GM23338 (cell line): ENCODE results near the gene SEMA4D. TPM values are rescaled to one million over a fixed set of nuclear protein-coding genes. Genes with fewer than 3 reads are reported as not detected.

ENCODE experiments used
- ATAC-seq: fragments of 200-7000 bp; cut with Tn5 transposase; 3 replicates; pipeline ENCODE4 v1.9.1; 2020
- DNase-seq: peaks from one replicate; pipeline ENCODE4 v3.0.0-alpha.2; 2015; ENCODE audit warnings: low spot score
- H2AFZ ChIP-seq: fragments of 200-600 bp; sonication (generic); 2 replicates; pipeline ENCODE4 v1.8.0; 2016; ENCODE audit warnings: antibody characterized with exemption, mild to moderate bottlenecking, moderate library complexity
- H3F3A ChIP-seq: fragments of 200-600 bp; sonication (generic); replicated peaks from 2 replicates; pipeline ENCODE4 v1.8.0; 2017; ENCODE audit warnings: antibody characterized with exemption, mixed run types, low read depth
- H3K27ac ChIP-seq: fragments of 200-600 bp; sonication (generic); 2 replicates; pipeline ENCODE4 v1.6.1; 2016; ENCODE audit warnings: low read depth
- H3K27me3 ChIP-seq: fragments of 200-600 bp; sonication (generic); 2 replicates; pipeline ENCODE4 v1.8.0; 2016; ENCODE audit warnings: mild to moderate bottlenecking, mixed run types, moderate library complexity; ENCODE audit not compliant: insufficient read depth
- H3K36me3 ChIP-seq: fragments of 200-600 bp; sonication (generic); 2 replicates; pipeline ENCODE4 v1.8.0; 2016; ENCODE audit warnings: mild to moderate bottlenecking; ENCODE audit not compliant: insufficient read depth
- H3K4me1 ChIP-seq: fragments of 200-600 bp; sonication (generic); 2 replicates; pipeline ENCODE4 v1.8.0; 2016; ENCODE audit warnings: mild to moderate bottlenecking, moderate library complexity; ENCODE audit not compliant: insufficient read depth
- H3K4me2 ChIP-seq: fragments of 200-600 bp; sonication (generic); 2 replicates; pipeline ENCODE4 v1.7.1; 2017; ENCODE audit warnings: mixed run types
- H3K4me3 ChIP-seq: fragments of 200-600 bp; sonication (generic); 2 replicates; pipeline ENCODE4 v1.6.1; 2016; ENCODE audit warnings: mixed run types
- H3K79me2 ChIP-seq: fragments of 200-600 bp; sonication (generic); replicated peaks from 2 replicates; pipeline ENCODE4 v1.8.0; 2017; ENCODE audit warnings: mild to moderate bottlenecking; ENCODE audit not compliant: insufficient read depth
- H3K9me2 ChIP-seq: fragments of 200-600 bp; sonication (generic); 2 replicates; pipeline ENCODE4 v1.8.0; 2017; ENCODE audit not compliant: insufficient read depth
- H4K20me1 ChIP-seq: fragments of 200-600 bp; sonication (generic); replicated peaks from 2 replicates; pipeline ENCODE4 v1.8.0; 2017; ENCODE audit warnings: mild to moderate bottlenecking; ENCODE audit not compliant: insufficient read depth
- H3K27ac Mint-ChIP-seq: 2 replicates; pipeline ENCODE4 v1.8.0; 2020; ENCODE audit warnings: inconsistent platforms, mild to moderate bottlenecking, moderate library complexity, mixed read lengths
- H3K27me3 Mint-ChIP-seq: 3 replicates; pipeline ENCODE4 v1.8.0; 2022; ENCODE audit warnings: low read depth, mild to moderate bottlenecking, moderate library complexity, mixed read lengths, inconsistent platforms; ENCODE audit not compliant: insufficient read depth, poor library complexity
- H3K36me3 Mint-ChIP-seq: 3 replicates; pipeline ENCODE4 v1.8.0; 2021; ENCODE audit warnings: low read depth, mild to moderate bottlenecking, inconsistent platforms, moderate library complexity, mixed read lengths
- H3K4me1 Mint-ChIP-seq: 3 replicates; pipeline ENCODE4 v1.8.0; 2020; ENCODE audit warnings: mild to moderate bottlenecking, inconsistent platforms, mixed read lengths
- H3K4me3 Mint-ChIP-seq: 3 replicates; pipeline ENCODE4 v1.8.0; 2021; ENCODE audit warnings: moderate library complexity, mild to moderate bottlenecking, inconsistent platforms, mixed read lengths
- H3K9me3 Mint-ChIP-seq: 3 replicates; pipeline ENCODE4 v1.8.0; 2020; ENCODE audit warnings: moderate library complexity, mild to moderate bottlenecking, inconsistent platforms, mixed read lengths
- CREB1 ChIP-seq: fragments of 250-450 bp; sonication (Bioruptor Pico); IDR thresholded peaks from 2 replicates; pipeline ENCODE4 v1.5.0; 2020; ENCODE audit warnings: low read depth, mild to moderate bottlenecking, moderate library complexity
- CTCF ChIP-seq, 2 experiments: fragments of 200-600 bp in 1 of 2; sonication (generic) in 1 of 2; conservative IDR thresholded peaks; 2 replicates each; pipeline versions ENCODE4 v1.5.1 to v1.6.1; 2016 to 2017; ENCODE audit warnings: antibody characterized with exemption in 2 of 2, low read depth in 2 of 2, mild to moderate bottlenecking in 2 of 2, moderate library complexity in 1 of 2
- ETS1 ChIP-seq: IDR thresholded peaks from 2 replicates; pipeline ENCODE4 v1.6.1; 2016; ENCODE audit warnings: antibody characterized with exemption
- EZH2 ChIP-seq: fragments of 200-600 bp; sonication (generic); IDR thresholded peaks from one replicate; pipeline ENCODE4 v1.8.0; 2017; ENCODE audit warnings: antibody characterized with exemption, mild to moderate bottlenecking, low read depth; ENCODE audit not compliant: unreplicated experiment
- EZH2phosphoT487 ChIP-seq: fragments of 200-600 bp; sonication (generic); IDR thresholded peaks from one replicate; pipeline ENCODE4 v1.8.1; 2018; ENCODE audit warnings: antibody characterized with exemption; ENCODE audit not compliant: unreplicated experiment
- JUNB ChIP-seq: IDR thresholded peaks from one replicate; pipeline ENCODE4 v1.6.1; 2016; ENCODE audit warnings: antibody characterized with exemption; ENCODE audit not compliant: unreplicated experiment
- NANOG ChIP-seq: IDR thresholded peaks from 2 replicates; pipeline ENCODE4 v1.6.1; 2016; ENCODE audit warnings: antibody characterized with exemption, borderline replicate concordance
- POLR2AphosphoS5 ChIP-seq: IDR thresholded peaks from 2 replicates; pipeline ENCODE4 v1.6.1; 2016; ENCODE audit warnings: antibody characterized with exemption, low read depth
- REST ChIP-seq: IDR thresholded peaks from one replicate; pipeline ENCODE4 v1.6.1; 2018; ENCODE audit warnings: antibody characterized with exemption; ENCODE audit not compliant: unreplicated experiment
- STAT1 ChIP-seq: IDR thresholded peaks from one replicate; pipeline ENCODE4 v1.6.1; 2016; ENCODE audit warnings: antibody characterized with exemption; ENCODE audit not compliant: unreplicated experiment
- ZNF114 ChIP-seq: fragments of 250-450 bp; sonication (Bioruptor Pico); IDR thresholded peaks from 2 replicates; pipeline ENCODE4 v1.5.0; 2020; ENCODE audit warnings: mild to moderate bottlenecking, moderate library complexity
- ZNF331 ChIP-seq: fragments of 250-450 bp; sonication (Bioruptor Pico); IDR thresholded peaks from 2 replicates; pipeline ENCODE4 v1.5.0; 2020; ENCODE audit warnings: low read depth, mild to moderate bottlenecking, moderate library complexity
- polyA plus RNA-seq: library from polyadenylated mRNA; unstranded; fragments of >200 nt; fragmentation: Nextera tagmentation; extraction: Ambion mirVana; gene quantifications from 2 replicates; pipeline ENCODE4 v1.2.1, GENCODE V29; 2016
- total RNA-seq: library from RNA; depleted of rRNA; stranded (reverse); fragments of >200 nt; shearing (Covaris generic); gene quantifications from 2 replicates; pipeline ENCODE4 v1.2.3, GENCODE V29; 2014
- TF ChIP-seq, protein P1 (sequence below): fragments of 250-450 bp; sonication (Bioruptor Pico); IDR thresholded peaks from 2 replicates; pipeline ENCODE4 v1.5.0; 2020; ENCODE audit warnings: mild to moderate bottlenecking, moderate library complexity

The SEMA4D gene
- total and polyA plus RNA-seq, 2 experiments from 2014 or later, result 19.3 to 63.0 TPM

DNA sequence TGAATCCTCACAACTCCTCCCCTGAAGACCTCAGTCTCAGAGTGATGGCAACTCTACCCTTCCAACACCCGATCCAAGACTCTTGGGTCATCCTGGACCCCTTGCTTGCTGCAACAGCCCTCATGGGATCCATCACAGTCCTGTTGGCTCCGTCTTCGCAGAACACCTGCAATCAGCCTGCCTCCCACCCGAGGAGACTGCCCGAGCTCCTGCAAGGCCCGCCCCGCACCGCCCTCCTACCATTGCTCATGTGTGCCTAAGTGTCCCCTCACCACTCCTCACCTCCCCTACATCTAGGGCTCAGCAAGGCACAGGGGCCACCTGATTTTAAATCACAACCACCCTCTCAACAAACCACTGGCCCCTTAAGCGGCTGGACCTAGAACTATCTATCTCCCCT is 5.3 kb downstream of the SEMA4D start:
- Mint-ChIP-seq H3K27me3 (peaks cover 3% of the 10 kb centered on the region), H3K4me3 (no peak overlapping the region), H3K9me3 (no peaks in the 10 kb centered on the region), H3K27ac (no peak overlapping the region), H3K36me3 (no peaks in the 10 kb centered on the region; the same call in 2 of the 3 replicates), H3K4me1 (peaks cover 76% of the 10 kb centered on the region)
- peaks cover 39% of the 10 kb centered on the region for H4K20me1 ChIP-seq
- no peak for TF ChIP-seq ETS1
- no peak for TF ChIP-seq NANOG
- no peak for TF ChIP-seq EZH2
- no peak for TF ChIP-seq STAT1
- no peak for TF ChIP-seq ZNF331 (CRISPR knock-in tag)
- no peak for TF ChIP-seq POLR2AphosphoS5
- TF ChIP-seq ZNF114 (CRISPR knock-in tag), result no peak
- TF ChIP-seq CREB1 (CRISPR knock-in tag), result no peak
- TF ChIP-seq REST, result no peak
- no peak for TF ChIP-seq EZH2phosphoT487
- TF ChIP-seq JUNB, result no peak
- TF ChIP-seq, protein P1, sequence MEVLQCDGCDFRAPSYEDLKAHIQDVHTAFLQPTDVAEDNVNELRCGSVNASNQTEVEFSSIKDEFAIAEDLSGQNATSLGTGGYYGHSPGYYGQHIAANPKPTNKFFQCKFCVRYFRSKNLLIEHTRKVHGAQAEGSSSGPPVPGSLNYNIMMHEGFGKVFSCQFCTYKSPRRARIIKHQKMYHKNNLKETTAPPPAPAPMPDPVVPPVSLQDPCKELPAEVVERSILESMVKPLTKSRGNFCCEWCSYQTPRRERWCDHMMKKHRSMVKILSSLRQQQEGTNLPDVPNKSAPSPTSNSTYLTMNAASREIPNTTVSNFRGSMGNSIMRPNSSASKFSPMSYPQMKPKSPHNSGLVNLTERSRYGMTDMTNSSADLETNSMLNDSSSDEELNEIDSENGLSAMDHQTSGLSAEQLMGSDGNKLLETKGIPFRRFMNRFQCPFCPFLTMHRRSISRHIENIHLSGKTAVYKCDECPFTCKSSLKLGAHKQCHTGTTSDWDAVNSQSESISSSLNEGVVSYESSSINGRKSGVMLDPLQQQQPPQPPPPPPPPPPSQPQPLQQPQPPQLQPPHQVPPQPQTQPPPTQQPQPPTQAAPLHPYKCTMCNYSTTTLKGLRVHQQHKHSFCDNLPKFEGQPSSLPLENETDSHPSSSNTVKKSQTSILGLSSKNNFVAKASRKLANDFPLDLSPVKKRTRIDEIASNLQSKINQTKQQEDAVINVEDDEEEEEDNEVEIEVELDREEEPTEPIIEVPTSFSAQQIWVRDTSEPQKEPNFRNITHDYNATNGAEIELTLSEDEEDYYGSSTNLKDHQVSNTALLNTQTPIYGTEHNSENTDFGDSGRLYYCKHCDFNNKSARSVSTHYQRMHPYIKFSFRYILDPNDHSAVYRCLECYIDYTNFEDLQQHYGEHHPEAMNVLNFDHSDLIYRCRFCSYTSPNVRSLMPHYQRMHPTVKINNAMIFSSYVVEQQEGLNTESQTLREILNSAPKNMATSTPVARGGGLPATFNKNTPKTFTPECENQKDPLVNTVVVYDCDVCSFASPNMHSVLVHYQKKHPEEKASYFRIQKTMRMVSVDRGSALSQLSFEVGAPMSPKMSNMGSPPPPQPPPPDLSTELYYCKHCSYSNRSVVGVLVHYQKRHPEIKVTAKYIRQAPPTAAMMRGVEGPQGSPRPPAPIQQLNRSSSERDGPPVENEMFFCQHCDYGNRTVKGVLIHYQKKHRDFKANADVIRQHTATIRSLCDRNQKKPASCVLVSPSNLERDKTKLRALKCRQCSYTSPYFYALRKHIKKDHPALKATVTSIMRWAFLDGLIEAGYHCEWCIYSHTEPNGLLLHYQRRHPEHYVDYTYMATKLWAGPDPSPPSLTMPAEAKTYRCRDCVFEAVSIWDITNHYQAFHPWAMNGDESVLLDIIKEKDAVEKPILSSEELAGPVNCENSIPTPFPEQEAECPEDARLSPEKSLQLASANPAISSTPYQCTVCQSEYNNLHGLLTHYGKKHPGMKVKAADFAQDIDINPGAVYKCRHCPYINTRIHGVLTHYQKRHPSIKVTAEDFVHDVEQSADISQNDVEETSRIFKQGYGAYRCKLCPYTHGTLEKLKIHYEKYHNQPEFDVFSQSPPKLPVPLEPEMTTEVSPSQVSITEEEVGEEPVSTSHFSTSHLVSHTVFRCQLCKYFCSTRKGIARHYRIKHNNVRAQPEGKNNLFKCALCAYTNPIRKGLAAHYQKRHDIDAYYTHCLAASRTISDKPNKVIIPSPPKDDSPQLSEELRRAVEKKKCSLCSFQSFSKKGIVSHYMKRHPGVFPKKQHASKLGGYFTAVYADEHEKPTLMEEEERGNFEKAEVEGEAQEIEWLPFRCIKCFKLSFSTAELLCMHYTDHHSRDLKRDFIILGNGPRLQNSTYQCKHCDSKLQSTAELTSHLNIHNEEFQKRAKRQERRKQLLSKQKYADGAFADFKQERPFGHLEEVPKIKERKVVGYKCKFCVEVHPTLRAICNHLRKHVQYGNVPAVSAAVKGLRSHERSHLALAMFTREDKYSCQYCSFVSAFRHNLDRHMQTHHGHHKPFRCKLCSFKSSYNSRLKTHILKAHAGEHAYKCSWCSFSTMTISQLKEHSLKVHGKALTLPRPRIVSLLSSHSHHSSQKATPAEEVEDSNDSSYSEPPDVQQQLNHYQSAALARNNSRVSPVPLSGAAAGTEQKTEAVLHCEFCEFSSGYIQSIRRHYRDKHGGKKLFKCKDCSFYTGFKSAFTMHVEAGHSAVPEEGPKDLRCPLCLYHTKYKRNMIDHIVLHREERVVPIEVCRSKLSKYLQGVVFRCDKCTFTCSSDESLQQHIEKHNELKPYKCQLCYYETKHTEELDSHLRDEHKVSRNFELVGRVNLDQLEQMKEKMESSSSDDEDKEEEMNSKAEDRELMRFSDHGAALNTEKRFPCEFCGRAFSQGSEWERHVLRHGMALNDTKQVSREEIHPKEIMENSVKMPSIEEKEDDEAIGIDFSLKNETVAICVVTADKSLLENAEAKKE (CRISPR knock-in tag), result no peak
- TF ChIP-seq CTCF (conservative IDR thresholded peaks at IDR 0.05; ENCODE audit: low read depth in 2 of 2), result no peak
- H3K79me2 ChIP-seq, result peaks cover 97% of the 10 kb centered on the region
- H3K4me3 ChIP-seq, result no peak overlapping the region
- DNase-seq (no peak), ATAC-seq (no peak)
- no peak overlapping the region for H3K27ac ChIP-seq
- no peaks in the 10 kb centered on the region for H3F3A ChIP-seq
- no peaks in the 10 kb centered on the region for H3K27me3 ChIP-seq
- no peak overlapping the region for H3K4me2 ChIP-seq
- H3K9me2 ChIP-seq, result peaks cover 11% of the 10 kb centered on the region
- H3K36me3 ChIP-seq, result no peaks in the 10 kb centered on the region
- no peak overlapping the region for H2AFZ ChIP-seq
- H3K4me1 ChIP-seq, result peaks cover 72% of the 10 kb centered on the region
